CD4-positive, alpha-beta T cell treated with Interleukin-1 beta for 1 hour (primary cell): ENCODE results near the gene PARP3.
"Not testable (repeated sequence)": the region's sequence is repeated elsewhere in the genome, so short reads cannot be mapped to it uniquely, and the experiment has no call there.

ENCODE experiments used
- DNase-seq, 2 donors: peaks; one replicate each; pipeline ENCODE4 v3.0.0-alpha.2; 2020 to 2022

The PARP3 gene

DNA sequence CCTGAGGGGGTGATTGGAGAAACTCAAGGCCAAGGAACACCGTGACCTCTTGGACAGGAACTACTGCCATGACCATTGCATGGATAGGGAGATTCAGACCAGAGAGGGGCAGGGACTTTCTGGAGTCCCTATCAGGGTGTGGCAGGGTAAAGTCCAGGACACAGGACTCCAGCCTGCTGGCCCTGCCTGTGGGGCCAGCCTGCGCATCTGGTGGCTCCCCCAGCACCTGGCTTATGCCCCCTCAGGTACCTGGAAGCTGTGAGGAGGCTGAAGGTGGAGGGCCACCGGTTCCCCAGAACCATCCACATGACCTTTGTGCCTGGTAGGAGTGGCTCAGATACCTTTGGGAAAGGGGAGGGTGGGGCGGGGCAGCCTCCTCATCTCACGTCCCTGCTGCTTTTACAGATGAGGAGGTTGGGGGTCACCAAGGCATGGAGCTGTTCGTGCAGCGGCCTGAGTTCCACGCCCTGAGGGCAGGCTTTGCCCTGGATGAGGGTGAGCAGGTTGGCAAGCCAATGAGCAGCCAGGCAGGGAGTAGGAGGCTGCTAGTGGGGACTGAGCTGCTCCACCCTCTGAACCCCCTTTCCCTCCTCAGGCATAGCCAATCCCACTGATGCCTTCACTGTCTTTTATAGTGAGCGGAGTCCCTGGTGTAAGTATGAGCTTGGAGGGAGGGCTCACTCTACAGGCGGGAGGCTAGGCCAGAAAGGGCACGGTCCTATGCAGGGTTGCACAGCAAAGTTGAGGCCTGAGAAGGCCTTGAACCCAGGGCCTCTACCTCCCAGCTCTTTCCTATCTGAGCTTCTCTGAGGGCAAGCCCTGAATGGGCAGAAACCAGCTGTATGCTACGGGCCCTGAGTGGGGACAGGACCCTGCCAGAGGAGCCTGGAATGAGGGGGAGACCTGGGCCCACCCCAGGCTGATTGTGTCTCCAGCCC is 44.1 kb downstream of the PARP3 start:
- DNase-seq, result no peak

DNA sequence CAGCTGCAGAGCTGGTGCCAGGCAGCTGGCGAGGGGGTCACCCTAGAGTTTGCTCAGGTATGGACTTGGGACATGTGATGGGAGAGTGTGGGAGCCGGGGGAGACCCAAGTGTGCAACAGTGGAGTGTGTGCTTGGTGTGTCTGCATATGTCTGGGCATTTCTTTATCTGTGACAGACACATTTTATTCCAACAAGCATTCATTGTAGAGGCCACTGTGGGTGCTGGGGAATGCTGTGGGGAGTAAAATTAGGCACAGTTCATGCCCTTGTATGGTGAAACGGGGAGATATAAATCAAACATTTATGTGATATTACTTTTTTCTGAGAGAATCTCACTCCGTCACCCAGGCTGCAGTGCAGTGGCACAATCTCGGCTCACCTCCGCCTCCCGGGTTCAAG is 45.4 kb downstream of the PARP3 start:
- no peak for DNase-seq

- no peak for DNase-seq
These were observed 46.4 kb downstream of the PARP3 start for GRCh38 chr3:51988286-51989146.

DNA sequence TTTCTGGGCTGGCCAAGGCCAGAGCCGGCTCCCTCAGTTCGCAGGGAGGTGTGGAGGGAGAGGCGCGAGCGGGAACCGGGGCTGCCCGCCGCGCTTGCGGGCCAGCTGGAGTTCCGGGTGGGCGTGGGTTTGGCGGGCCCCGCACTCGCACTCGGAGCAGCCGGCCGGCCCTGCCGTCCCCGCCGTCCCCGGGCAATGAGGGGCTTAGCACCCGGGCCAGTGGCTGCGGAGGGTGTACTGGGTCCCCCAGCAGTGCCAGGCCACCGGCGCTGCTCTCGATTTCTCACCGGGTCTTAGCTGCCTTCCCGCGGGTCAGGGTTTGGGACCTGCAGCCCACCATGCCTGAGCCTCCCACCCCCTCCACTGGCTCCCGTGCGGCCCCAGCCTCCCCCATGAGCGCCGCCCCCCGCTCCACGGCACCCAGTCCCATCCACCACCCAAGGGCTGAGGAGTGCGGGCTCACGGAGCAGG is 48.4 kb downstream of the PARP3 start:
- not testable (repeated sequence) for DNase-seq

- DNase-seq, result no peak
These were observed 50.0 kb downstream of the PARP3 start for GRCh38 chr3:51992017-51992682.

- not testable (repeated sequence) for DNase-seq
These were observed 51.5 kb downstream of the PARP3 start for GRCh38 chr3:51993657-51994056.

DNA sequence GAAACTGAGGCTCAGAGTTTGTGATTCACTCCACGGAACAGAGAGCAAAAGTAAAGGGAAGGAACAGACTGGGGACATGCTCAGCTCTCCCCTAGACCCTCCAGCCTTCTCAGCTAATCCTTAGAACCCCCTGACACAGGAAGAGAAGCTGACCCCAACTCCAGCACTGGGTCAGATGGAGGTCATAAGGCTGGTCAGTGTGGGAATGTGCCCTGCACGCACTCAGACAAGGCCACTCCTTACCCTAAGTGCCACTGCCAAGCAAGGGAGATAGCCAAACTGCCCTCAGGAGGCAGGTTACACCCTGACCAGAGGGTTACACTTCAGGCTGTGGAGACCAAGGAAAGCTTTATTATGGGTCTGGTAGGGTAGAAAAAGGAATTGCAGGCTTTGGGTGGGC is 52.4 kb downstream of the PARP3 start:
- no peak for DNase-seq

- peak; percentile 93 to 95 for DNase-seq
These were observed 53.4 kb downstream of the PARP3 start, which contains the start of gene RPL29 for GRCh38 chr3:51995346-51996163. RPL29 (minus strand) TSS chr3:51995895; CDS start chr3:51995461, 434 bp downstream.

GRCh38 chr3:51997172-51997571 is 55.0 kb downstream of the PARP3 start:
- no peak for DNase-seq

DNA sequence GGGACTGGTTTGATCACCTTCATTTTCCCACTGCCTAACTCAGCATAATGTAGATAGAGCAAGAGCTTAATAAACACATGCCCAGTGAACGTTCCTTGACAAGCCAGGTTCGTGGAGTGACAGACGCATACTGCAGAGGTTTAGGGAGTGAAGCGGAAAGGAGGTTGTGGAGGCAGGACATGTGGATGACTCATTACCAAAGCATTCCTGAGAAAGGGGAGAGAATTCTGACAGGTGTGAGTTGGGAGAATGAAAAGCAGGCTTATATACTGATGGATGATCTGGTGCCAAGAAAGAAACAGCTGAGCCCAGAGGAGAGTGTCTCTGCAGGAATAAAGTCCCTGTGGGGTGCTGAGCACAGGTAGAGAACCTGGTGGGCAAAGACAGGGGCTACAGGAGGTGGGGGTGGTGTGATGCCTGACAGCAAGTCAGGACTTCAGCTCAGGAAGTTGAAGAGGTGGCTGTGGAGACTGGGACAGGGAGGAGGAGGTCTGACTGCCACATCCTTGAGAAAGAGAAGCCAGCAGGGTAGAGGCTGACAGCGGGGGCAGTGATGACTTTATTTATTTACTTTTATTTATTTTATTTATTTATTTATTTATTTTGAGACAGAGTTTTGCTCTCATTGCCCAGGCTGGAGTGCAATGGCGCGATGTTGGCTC is 55.9 kb downstream of the PARP3 start:
- DNase-seq, result no peak
